GM19328 (cell line): ENCODE results near the gene CEP83.
A peak's percentile ranks its signal among the peaks of the same experiment; 100 is the strongest.

Experiments
- ATAC-seq: cut with Tn5 transposase; IDR thresholded peaks from one replicate; pipeline ENCODE4 v1.9.1; 2021; ENCODE audit warnings: mild to moderate bottlenecking, moderate library complexity; ENCODE audit not compliant: unreplicated experiment

The CEP83 gene

DNA sequence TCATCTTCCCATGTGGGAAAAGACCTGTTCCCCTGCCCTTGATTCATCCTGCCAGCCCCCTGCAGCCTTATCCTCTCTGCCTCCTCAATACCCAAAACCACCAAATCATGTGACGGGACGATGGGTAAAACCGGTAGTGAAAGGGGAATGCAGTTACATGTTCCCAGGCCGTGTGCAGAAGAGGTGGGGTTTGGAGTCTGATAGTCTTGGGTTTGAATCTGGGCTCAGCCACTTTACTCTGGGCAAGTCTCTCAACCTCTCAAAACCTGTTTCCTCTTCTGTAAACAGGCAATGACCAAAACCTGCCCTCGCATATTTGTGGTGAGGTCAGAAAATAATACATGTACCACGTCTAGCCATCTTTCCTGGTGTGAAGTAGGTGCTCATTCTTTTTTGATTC is 188.3 kb downstream of the CEP83 start:
- ATAC-seq: no peak

DNA sequence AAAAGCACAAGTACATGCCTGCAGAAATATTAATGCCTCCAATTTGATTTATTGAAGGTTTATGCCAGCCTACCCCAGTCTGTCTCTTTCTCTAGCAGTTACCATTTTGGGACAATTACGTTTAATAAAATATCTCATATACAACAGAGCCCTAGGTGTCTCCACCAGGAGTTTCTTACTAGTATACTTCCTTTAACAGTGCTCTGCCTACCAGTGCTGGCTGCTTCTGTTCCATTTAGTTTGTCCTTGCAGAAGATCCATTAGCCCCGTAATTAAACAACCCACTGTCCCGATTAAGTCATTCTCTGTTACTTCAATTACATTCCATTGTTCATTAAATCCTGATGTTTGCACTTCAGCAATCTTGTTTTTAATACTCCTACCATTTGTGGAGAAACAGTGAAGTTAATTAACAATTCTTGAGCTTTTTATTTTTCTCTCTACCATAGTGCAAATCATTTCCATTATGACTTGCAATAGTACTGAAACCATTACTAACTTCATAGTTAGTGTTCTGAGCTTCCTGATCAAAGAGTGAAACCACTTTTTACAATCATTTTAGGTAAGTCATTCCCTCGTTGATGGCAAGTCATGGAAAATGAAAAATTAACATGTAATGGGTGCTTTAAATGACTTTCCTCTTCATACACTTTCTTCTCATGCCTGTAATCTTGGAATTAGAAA is 190.2 kb downstream of the CEP83 start:
- ATAC-seq: no peak

DNA sequence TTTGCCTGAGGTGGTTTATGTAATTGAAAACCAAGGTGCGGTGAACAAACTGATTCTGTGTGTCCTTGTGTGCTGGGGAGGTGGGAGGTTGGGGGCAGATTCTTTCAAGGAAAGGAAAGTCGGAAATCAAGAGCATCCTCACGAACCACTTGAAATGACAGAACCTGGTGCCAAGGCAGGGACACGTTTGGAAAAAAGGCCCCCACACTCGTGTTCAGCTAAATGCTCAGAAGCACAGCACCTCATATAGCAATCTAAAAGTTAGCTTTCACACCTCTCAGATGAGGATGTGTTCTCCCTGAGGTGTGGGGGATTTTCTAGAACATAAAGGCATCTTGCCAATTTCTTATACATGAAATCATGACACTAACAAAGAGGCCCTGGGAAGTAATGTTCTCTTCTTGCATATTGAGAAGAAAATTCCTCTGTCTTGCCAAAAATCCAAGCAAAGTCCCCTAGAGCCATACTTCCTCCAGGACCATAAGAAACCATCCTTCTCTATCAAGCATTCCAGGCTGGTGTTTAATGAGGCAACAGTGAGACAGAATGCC is 191.7 kb downstream of the CEP83 start:
- no peak for ATAC-seq

DNA sequence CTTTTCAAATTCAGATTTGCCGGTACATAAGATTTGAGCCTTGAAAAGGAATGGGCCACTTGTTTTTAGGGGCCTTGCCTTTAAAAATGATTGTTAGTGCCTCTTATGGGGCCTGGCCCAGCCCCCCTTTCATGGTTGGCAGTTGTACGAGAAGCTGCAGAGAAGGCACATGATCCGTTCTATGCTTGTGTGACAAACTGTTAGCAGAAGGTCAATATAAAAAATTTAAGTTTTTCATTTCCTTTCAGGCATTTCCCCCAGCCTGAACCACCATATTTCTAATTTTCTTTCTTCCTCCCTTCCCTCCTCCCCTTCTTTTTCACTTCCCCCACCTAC is 192.2 kb downstream of the CEP83 start:
- no peak for ATAC-seq

DNA sequence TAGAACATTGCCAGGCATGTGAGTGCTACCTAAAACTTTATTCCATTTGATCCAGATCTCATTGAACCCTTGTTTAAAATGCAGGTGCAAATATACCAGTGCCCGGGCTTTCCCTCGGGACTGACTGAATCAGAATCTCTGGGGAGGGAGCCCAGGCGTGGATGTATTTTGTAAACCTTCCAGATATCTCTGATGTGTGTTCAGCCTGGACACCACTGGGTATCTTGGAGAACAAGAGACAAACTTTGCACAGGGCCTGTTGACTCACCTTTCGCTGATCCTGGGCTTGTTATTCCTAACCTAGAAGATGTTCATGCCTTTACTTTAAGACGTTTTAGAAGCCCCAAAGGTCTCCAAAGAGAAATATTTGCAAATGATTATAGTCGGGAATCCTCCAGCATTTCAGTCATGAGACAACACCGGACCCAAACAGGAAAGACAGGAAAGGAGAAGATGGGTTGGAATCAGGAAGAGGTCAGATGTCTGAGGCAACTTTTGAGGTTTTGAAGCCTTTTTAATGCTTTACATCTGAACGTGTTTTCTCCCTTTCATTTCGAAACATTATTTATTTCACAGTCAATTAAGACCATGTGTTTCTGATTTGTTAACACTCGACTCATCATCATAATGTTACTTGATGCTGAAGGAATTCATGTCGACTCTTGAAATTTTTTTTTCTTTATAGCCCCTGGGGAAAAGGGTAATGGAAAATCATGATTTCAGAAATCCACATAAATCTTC is 192.7 kb downstream of the CEP83 start:
- ATAC-seq: no peak

DNA sequence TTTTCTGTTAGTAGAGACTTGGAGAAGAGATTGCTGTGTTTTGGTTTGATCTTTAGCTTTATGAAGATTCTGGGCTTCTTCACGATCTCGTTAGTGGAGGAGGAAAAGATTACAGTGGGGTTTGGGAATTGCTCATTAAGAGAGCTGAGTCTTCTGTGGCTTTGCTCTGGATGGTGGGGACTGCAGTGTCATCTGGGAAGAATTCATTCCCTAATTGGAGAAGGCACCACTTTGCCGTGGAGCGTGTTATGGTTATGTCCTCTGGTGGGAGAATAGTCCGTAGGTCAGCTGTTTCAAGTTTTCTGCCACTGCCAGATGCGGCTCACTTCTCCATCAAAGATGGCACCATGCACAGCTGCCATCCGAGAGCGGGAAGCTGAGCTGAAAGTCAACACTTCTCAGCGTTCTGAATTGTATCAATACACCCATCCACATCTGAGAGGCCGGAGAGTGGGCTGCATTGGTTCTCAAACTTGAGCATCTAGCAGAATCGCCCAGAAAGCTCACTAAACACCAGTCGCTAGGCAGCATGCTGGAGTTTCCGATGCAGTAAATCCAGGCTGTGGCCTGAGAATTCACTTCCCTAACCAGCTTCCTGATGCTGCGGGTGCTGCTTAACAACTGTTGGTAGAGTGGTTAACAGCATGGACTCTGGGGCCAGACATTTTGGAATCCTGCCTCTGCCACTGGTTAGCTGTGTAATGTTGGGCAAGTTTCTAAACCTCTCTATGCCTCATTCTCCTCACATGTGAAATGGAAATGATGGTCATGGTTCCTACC is 193.5 kb downstream of the CEP83 start:
- no peak for ATAC-seq

DNA sequence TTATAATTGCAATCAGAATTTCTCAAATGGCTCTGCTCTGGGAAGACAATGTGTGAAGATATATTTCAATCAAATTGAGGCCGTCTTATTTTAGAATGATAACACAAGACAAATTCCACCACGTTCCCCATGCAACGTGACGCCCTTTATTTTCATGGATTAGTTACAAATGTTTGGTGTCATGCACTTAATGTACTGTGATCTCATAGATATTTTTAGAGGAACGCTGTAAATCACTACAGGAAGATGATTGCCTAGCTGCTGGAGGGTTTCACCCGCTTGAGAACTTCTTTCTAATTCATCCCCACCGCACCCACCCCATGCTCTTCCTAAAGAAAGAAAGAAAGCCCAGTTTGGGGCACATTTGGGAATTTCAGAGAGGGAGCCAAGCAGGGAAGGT is 194.1 kb downstream of the CEP83 start:
- ATAC-seq: no peak

DNA sequence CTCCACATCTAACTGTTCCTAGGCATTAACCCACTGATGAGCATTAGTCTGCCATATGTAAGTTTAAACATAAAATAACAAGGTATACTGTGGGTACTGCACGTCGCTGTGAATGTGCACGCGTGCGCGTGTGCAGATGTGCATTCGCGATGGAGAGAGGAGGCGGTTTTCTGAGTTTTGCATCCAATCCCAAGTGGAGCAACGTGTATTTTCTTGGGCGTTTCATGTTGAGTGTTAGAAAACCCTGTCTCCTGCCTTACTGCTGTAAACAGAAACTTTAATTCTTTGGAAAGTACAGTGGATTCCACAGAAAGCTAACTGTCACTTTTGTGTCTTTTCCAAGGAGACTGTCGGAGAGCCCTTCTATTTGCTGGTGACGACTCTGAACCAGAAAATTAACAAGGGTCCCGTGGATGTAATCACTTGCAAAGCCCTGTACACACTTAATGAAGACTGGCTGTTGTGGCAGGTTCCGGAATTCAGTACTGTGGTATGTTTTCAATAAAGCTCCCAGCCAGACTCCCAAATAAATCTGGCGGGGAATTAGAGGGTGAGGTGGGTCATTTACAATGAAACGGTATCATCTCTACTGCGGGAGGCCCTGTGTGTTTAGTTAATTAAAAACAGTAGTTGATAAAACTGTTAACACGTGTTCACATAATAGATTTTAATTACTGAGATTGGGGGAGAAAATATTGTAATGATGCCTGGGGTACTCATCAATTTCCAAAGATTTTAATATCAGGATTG is 194.8 kb downstream of the CEP83 start:
- ATAC-seq: no peak

DNA sequence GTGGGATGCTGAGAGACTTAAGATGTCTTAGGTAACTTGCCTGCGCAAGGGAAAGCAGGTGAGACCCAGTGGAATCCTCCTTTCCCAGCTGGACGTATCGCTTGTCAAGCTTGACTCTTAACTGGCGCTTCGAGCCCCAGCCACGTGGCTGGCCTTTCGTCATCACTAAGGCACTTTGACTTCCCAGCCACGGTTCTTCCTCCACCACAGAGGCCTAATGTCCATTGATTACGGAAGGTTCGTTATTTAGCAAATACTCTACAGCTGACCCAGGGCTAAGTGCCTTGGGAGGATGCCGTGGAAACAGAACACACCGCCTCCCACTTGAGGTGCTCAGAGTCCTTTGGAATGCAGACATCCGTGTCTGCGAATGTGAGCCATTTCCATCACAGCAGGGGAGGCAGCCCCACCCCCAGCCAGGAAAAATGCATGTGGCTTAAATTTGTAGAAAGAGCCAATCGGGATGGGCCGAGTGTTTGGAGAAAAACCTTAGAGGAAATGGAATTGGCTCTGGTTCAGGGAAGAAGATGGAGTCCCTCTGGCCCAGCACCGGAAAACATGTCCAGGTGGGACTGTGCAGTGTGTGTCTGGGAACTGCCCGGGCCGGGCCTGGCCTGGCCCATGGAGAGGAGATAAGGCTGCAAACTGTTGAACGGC is 195.6 kb downstream of the CEP83 start:
- ATAC-seq: no peak

DNA sequence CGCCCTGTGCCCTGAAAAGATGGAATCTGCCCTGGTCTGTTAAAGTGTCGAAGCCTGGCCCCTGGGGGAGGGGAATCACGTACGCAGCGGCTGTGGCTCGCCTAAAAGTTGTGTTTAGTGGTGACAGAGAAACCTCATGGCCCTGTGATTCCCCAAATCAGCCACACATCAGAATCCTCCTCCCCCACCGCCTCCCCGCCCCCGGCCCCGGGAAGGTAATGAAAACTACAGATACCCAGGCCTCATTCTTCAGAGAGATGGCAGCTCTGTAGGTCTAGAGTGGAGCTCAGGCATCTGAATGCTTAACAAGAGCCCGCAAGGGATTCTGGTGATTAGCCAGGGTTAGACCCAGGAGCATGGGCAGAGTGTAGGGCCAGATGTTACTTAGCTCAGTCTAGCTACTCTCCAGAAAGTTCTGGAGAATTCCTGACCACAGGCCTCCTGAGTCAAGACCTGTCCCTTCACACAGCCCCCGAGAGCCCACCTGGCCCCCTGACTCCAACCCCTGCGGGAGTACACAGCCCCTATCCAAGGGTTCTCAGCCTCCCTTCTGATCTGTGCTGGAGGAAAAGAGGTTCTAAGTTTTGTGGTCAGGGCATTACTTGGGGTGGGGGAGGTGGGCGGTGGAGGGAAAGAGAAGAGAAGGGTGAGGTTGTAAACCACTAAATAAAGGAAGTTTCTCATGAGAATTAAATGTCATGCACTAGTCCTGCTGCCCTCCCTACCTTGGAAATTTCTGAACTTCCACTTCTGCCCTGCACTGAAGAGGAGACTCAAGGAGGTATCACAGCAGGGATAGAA is 196.5 kb downstream of the CEP83 start:
- ATAC-seq: peak; percentile 23

DNA sequence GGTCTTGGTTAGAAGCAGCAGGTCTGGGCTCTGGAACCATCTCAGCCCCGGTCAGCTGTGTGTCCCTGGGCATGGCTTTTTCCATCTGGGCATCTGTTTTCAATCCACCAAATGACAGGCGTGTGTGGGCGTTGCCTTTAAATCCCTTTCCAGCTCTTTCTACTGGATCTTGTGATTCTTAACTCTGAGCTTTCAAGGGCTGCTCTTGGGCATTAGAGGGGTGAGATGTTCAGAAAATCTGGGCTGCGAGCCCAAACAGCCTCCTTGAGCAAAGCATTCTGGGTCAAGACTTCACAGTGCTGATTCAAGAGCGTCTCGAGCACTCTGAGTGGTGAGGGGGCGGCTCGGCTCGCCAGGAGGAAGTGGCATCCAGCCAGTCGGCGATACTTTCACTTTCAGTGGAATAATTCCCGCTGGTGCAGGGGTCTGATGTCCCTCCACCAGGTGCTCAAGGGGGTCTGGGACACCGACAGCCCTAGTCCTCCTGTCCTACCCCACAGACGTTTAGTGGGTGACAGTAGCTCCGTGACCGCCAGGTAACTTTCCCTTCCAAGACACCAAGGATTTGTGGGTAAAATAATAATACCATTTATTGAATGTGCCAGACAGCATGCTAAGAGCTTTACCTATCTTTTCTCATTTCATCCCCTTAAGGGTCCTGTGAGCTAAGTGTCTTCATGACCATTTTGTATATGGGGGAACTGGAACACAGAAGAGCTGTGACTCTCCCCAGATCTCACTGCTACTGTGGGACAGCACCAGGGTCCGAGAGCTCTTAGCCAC is 197.2 kb downstream of the CEP83 start:
- peak; percentile 50 for ATAC-seq

DNA sequence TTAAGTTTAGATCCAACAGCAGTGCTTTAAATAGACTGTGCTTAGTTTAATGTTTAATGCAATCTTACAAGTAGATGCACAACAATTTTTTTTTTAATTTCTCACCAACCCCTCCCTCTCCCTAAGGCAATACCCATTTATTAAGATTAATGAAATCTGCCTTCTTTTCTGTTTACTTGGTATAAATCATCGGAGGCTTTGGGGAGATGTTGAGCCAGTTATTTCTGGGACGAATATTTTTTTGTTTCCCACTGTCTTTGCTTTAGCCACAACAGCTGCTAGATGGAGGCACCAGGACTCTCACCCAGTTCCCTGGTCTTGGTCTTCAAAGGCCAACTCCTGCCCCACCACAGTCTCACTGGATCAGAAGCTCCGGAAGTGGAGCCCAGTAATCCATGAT is 197.9 kb downstream of the CEP83 start:
- ATAC-seq: no peak

DNA sequence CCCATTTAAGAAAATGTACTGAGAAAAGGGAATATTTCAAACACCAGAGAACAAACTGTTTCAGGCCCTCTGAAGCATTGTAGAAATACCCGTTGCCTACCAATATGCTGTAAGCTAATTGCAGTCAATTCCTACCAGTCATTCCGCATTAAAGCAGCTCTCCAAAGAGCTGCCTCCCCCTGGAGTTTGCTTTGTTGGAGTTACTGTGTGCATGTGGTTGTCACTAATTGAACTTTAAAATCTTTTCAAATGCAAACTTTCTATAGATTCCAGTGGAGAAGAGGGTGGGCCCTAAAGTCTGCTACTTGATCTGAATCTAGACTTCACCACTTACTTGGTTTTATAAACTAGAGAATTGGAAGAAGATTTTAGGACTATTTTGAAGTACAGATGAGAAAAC is 198.5 kb downstream of the CEP83 start:
- ATAC-seq: no peak

DNA sequence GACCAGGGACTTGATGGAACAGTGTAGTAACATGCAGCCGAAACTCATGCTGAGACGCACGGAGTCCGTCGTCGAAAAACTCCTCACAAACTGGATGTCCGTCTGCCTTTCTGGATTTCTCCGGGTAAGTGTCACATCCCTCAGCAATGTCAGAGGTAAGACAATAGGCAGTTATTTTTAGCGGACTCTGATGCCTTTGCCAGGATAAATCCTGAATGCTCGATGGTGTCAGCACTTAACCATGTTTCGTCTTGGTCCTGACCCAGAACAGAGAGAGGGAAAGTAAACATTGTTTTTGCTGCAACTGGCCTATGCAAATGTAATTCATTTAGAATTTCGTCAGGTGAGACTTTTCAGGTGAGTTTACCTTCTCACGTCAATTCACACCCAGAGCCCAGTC is 198.9 kb downstream of the CEP83 start:
- no peak for ATAC-seq

DNA sequence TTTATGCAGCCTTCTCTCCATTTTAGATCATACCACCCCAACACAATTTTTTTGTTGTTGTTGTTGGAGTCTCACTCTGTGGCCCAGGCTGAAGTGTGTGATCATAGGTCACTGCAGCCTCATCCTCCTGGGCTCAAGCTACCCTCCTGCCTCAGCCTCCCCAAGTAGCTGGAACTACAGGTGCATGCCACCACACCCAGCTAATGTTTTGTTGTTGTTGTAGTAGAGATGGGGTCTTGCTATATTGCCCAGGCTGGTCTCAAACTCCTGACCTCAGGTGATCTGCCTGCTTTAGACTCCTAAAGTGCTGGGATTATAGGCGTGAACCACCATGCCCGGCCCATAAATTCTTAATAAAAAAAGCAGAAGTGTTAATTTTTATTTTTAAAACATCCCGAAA is 199.7 kb downstream of the CEP83 start:
- ATAC-seq: no peak

DNA sequence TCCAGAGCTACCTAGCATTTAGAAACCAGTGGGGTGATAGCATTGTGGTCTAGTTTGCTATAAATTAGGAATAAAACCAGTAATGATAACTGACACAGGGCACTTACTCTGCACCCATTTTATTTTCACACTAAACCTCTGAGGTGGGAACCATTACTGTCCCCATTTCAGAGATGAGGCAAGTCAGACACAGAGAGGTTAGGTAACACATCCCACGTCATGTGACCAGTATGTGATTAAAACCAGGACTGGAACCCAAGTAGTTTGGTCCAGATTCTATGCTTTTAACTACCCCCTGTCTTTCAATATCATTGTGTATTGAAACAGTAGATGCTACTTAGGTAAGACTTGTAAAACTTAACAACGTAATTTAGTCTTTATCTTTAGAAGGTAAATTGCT is 201.1 kb downstream of the CEP83 start:
- ATAC-seq: no peak
